Neural cell (in vitro differentiated cells): ENCODE data around the gene CHRNA4. TPM values are rescaled to one million over a fixed set of nuclear protein-coding genes. Genes with fewer than 3 reads are reported as not detected.

Experiments used
- H2AFZ ChIP-seq: fragments of 200-600, 300-800 bp; sonication (generic), shearing (Covaris generic); 2 replicates; pipeline ENCODE4 v1.6.0; 2014; ENCODE audit warnings: low read depth, mild to moderate bottlenecking, antibody characterized with exemption, low read length, moderate library complexity
- H3F3A ChIP-seq: fragments of 200-600 bp; shearing (Covaris generic); 2 replicates; pipeline ENCODE4 v1.6.1; 2016; ENCODE audit warnings: mild to moderate bottlenecking, moderate library complexity, mixed read lengths, antibody characterized with exemption, low read length; ENCODE audit not compliant: insufficient read depth, poor library complexity, severe bottlenecking
- H3K27ac ChIP-seq: fragments of 200-600, 300-800 bp; sonication (generic), shearing (Covaris generic); 2 replicates; pipeline ENCODE4 v1.5.1; 2014; ENCODE audit warnings: mild to moderate bottlenecking, low read length, moderate library complexity
- H3K27me3 ChIP-seq: fragments of 300-800, 200-600 bp; sonication (generic), shearing (Covaris generic); 2 replicates; pipeline ENCODE4 v1.6.0; 2014; ENCODE audit warnings: mild to moderate bottlenecking, low read depth, low read length, moderate library complexity; ENCODE audit not compliant: insufficient read depth
- H3K36me3 ChIP-seq: fragments of 300-800, 200-600 bp; sonication (generic), shearing (Covaris generic); 2 replicates; pipeline ENCODE4 v1.5.1; 2014; ENCODE audit warnings: mild to moderate bottlenecking, antibody characterized with exemption, low read length, moderate library complexity; ENCODE audit not compliant: insufficient read depth
- H3K4me2 ChIP-seq: fragments of 300-800, 200-600 bp; sonication (generic), shearing (Covaris generic); 2 replicates; pipeline ENCODE4 v1.6.0; 2014; ENCODE audit warnings: mild to moderate bottlenecking, low read length
- H3K4me3 ChIP-seq: fragments of 300-800, 200-600 bp; sonication (generic), shearing (Covaris generic); 2 replicates; pipeline ENCODE4 v1.5.1; 2014; ENCODE audit warnings: mild to moderate bottlenecking, low read length, moderate library complexity
- H3K79me2 ChIP-seq: fragments of 200-600 bp; shearing (Covaris generic); replicated peaks from 2 replicates; pipeline ENCODE4 v1.6.0; 2014; ENCODE audit warnings: mild to moderate bottlenecking, low read length, moderate library complexity; ENCODE audit not compliant: insufficient read depth
- H3K9ac ChIP-seq: fragments of 300-800, 200-600 bp; sonication (generic), shearing (Covaris generic); 2 replicates; pipeline ENCODE4 v1.6.1; 2016; ENCODE audit warnings: mild to moderate bottlenecking, low read length, mixed read lengths
- H3K9me2 ChIP-seq: fragments of 200-600 bp; shearing (Covaris generic); 2 replicates; pipeline ENCODE4 v1.6.1; 2016; ENCODE audit warnings: mild to moderate bottlenecking, low read length, mixed read lengths; ENCODE audit not compliant: insufficient read depth
- H3K9me3 ChIP-seq: fragments of 200-600, 300-800 bp; sonication (generic), shearing (Covaris generic); 2 replicates; pipeline ENCODE4 v1.6.1; 2016; ENCODE audit warnings: mild to moderate bottlenecking, mixed run types, low read length, moderate library complexity, mixed read lengths
- H4K20me1 ChIP-seq: fragments of 200-600 bp; shearing (Covaris generic); 2 replicates; pipeline ENCODE4 v1.6.1; 2016; ENCODE audit warnings: mild to moderate bottlenecking, mixed run types; ENCODE audit not compliant: insufficient read depth
- EP300 ChIP-seq: fragments of 450-650 bp; conservative IDR thresholded peaks from 2 replicates; pipeline ENCODE4 v1.6.1; 2014; ENCODE audit warnings: antibody characterized with exemption, mild to moderate bottlenecking, moderate library complexity; ENCODE audit not compliant: poor library complexity, severe bottlenecking
- EZH2 ChIP-seq: fragments of 200-600, 300-800 bp; shearing (Covaris generic), sonication (generic); IDR thresholded peaks from 2 replicates; pipeline ENCODE4 v1.6.1; 2014; ENCODE audit warnings: antibody characterized with exemption, low read length, borderline replicate concordance, mild to moderate bottlenecking; ENCODE audit not compliant: insufficient read depth, poor library complexity, severe bottlenecking
- MXI1 ChIP-seq: fragments of 450-650 bp; conservative IDR thresholded peaks from 2 replicates; pipeline ENCODE4 v1.6.1; 2014; ENCODE audit warnings: antibody characterized with exemption, mild to moderate bottlenecking; ENCODE audit not compliant: poor library complexity, severe bottlenecking
- POLR2AphosphoS5 ChIP-seq: IDR thresholded peaks from 2 replicates; pipeline ENCODE4 v1.6.1; 2012
- RAD21 ChIP-seq: fragments of 450-650 bp; conservative IDR thresholded peaks from 2 replicates; pipeline ENCODE4 v1.6.1; 2014; ENCODE audit warnings: antibody characterized with exemption, mild to moderate bottlenecking, moderate library complexity
- SMC3 ChIP-seq: fragments of 450-650 bp; conservative IDR thresholded peaks from 2 replicates; pipeline ENCODE4 v1.6.1; 2014; ENCODE audit warnings: antibody characterized with exemption, mild to moderate bottlenecking, moderate library complexity; ENCODE audit not compliant: poor library complexity
- TAF1 ChIP-seq: IDR thresholded peaks from 2 replicates; pipeline ENCODE4 v1.6.1; 2012; ENCODE audit warnings: low read depth
- polyA minus RNA-seq: library from RNA; depleted of rRNA, polyadenylated mRNA; stranded (reverse); fragments of >200 nt; gene quantifications from 2 replicates; pipeline ENCODE4 v1.2.3, GENCODE V29; 2014
- polyA plus RNA-seq: library from polyadenylated mRNA; depleted of rRNA; stranded (reverse); fragments of >200 nt; gene quantifications from 2 replicates; pipeline ENCODE4 v1.2.3, GENCODE V29; 2014
- TF ChIP-seq, protein P1 (sequence below): fragments of 450-650 bp; IDR thresholded peaks from 2 replicates; pipeline ENCODE4 v1.5.1; 2014; ENCODE audit warnings: antibody characterized with exemption, mild to moderate bottlenecking, moderate library complexity; ENCODE audit not compliant: poor library complexity, severe bottlenecking
- TF ChIP-seq, protein P2 (sequence below): IDR thresholded peaks from 2 replicates; pipeline ENCODE4 v1.6.1; 2012; ENCODE audit warnings: borderline replicate concordance

The CHRNA4 gene
- polyA plus RNA-seq (6.8 and 10.5 TPM in 2 replicates), polyA minus RNA-seq (14.6 and 16.2 TPM in 2 replicates)

DNA sequence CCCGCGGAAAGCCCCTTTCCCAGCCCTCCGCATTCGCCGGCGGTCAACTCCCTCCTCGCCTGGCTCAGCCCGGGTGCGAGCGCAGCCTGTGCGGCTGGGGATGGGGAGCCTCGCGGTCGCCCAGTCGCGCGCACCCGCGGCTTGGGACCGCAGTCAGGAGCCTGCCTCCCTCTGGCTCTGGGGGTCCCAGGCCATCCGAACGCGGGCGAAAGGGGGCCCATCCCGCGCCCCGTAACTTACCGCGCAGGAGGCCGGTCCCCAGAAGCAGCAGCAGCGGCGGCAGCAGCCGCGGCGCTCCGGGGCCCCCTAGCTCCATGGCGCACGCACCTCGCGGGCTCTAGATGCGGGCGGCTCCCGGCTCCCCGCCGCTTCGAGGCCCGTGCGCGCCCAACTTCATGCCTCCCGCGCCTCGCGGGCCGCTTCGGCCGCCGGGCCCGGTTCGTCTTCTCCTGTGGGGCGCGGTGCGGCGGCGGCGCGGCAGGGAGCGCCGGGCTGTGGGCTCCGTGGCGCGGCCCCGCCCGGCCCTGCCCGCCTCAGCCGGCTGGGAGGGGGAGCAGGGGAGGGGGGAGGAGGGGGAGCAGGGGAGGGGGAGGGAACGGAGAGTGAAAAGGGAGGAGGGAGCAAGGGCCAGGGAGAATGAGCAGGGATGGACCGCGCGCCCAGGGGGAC is at the start of gene CHRNA4:
Gene CHRNA4 (minus strand): TSS at position 500 of the 669 bp plus-strand sequence. CDS start 184 bp downstream, at position 316.
- Histone ChIP-seq H3K36me3 (no peaks in the 10 kb centered on the region), H2AFZ (peak within 1 kb of the TSS; percentile 14), H3K27me3 (no peaks in the 10 kb centered on the region), H3K4me3 (peak within 1 kb of the TSS; percentile 85), H4K20me1 (no peaks in the 10 kb centered on the region), H3K27ac (no peak within 1 kb of the TSS), H3F3A (no peaks in the 10 kb centered on the region), H3K4me2 (peak within 1 kb of the TSS; percentile 80), H3K9me2 (no peaks in the 10 kb centered on the region), H3K9me3 (no peaks in the 10 kb centered on the region), H3K9ac (peak within 1 kb of the TSS; percentile 74), H3K79me2 (no peaks in the 10 kb centered on the region)
- TF ChIP-seq MXI1 (no peak), EP300 (no peak), SMC3 (peak; percentile 57), TAF1 (peak; percentile 29), RAD21 (peak; percentile 57)
- TF ChIP-seq, protein P1, sequence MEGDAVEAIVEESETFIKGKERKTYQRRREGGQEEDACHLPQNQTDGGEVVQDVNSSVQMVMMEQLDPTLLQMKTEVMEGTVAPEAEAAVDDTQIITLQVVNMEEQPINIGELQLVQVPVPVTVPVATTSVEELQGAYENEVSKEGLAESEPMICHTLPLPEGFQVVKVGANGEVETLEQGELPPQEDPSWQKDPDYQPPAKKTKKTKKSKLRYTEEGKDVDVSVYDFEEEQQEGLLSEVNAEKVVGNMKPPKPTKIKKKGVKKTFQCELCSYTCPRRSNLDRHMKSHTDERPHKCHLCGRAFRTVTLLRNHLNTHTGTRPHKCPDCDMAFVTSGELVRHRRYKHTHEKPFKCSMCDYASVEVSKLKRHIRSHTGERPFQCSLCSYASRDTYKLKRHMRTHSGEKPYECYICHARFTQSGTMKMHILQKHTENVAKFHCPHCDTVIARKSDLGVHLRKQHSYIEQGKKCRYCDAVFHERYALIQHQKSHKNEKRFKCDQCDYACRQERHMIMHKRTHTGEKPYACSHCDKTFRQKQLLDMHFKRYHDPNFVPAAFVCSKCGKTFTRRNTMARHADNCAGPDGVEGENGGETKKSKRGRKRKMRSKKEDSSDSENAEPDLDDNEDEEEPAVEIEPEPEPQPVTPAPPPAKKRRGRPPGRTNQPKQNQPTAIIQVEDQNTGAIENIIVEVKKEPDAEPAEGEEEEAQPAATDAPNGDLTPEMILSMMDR: peak; percentile 35

DNA sequence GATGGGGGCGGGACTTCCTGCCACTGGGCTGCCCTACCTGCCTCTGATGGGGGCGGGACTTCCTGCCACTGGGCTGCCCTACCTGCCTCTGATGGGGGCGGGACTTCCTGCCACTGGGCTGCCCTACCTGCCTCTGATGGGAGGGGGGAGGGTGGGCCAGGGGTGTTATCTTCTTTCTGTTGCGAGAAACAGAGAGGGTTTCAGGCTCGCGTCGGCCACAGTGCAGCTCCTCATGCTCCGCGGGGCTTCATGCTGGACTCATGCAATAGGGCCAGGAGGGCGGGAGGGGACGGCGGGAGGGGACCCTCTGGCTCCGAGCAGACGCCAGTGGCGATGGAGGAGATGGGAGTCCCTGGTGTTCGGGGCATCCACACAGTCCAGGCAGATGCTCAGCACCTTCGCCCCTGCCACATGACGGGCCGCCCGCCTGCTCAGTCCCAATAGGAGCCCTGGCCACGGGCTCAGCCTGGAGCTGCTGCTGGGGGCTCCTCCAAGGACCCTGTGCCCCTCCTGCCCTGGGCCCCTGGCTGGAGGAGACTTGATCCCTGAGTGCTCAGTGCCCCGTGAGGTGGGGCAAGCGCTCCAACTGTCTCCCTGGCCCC is 48.8 kb upstream of the CHRNA4 start:
- Histone ChIP-seq H3K9me2 (no peaks in the 10 kb centered on the region), H4K20me1 (no peaks in the 10 kb centered on the region), H3K4me3 (no peak overlapping the region), H3K4me2 (no peak overlapping the region), H3K9ac (no peak overlapping the region), H3K27ac (no peak overlapping the region), H3K36me3 (no peaks in the 10 kb centered on the region), H3K27me3 (no peaks in the 10 kb centered on the region), H3K79me2 (no peaks in the 10 kb centered on the region), H3K9me3 (no peaks in the 10 kb centered on the region), H3F3A (no peaks in the 10 kb centered on the region), H2AFZ (no peak overlapping the region)
- TF ChIP-seq RAD21 (no peak), SMC3 (no peak), MXI1 (no peak), EZH2 (no peak), EP300 (no peak), TAF1 (no peak), POLR2AphosphoS5 (no peak)
- TF ChIP-seq, protein P1: no peak
- TF ChIP-seq, protein P2, sequence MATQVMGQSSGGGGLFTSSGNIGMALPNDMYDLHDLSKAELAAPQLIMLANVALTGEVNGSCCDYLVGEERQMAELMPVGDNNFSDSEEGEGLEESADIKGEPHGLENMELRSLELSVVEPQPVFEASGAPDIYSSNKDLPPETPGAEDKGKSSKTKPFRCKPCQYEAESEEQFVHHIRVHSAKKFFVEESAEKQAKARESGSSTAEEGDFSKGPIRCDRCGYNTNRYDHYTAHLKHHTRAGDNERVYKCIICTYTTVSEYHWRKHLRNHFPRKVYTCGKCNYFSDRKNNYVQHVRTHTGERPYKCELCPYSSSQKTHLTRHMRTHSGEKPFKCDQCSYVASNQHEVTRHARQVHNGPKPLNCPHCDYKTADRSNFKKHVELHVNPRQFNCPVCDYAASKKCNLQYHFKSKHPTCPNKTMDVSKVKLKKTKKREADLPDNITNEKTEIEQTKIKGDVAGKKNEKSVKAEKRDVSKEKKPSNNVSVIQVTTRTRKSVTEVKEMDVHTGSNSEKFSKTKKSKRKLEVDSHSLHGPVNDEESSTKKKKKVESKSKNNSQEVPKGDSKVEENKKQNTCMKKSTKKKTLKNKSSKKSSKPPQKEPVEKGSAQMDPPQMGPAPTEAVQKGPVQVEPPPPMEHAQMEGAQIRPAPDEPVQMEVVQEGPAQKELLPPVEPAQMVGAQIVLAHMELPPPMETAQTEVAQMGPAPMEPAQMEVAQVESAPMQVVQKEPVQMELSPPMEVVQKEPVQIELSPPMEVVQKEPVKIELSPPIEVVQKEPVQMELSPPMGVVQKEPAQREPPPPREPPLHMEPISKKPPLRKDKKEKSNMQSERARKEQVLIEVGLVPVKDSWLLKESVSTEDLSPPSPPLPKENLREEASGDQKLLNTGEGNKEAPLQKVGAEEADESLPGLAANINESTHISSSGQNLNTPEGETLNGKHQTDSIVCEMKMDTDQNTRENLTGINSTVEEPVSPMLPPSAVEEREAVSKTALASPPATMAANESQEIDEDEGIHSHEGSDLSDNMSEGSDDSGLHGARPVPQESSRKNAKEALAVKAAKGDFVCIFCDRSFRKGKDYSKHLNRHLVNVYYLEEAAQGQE: no peak
